GM21526 (cell line): ENCODE data around the gene FOXP2.
"Not testable (repeated sequence)": the region's sequence is repeated elsewhere in the genome, so short reads cannot be mapped to it uniquely, and the experiment has no call there.

Source experiments
- ATAC-seq: cut with Tn5 transposase; IDR thresholded peaks from one replicate; pipeline ENCODE4 v1.9.1; 2021; ENCODE audit warnings: moderate library complexity; ENCODE audit not compliant: unreplicated experiment, low FRiP score

FOXP2 gene

GRCh38 chr7:114414156-114415063 lies at the start of gene FOXP2:
Gene FOXP2 (plus strand): TSS chr7:114414815. CDS start chr7:114426512, 11,697 bp downstream.
- no peak for ATAC-seq

- ATAC-seq, result no peak
Measured at GRCh38 chr7:114365791-114366190, 48.8 kb upstream of the FOXP2 start.

- no peak for ATAC-seq
Measured at GRCh38 chr7:114368492-114368891, 46.1 kb upstream of the FOXP2 start.

GRCh38 chr7:114369294-114369693 lies 45.3 kb upstream of the FOXP2 start:
- ATAC-seq, result no peak

- no peak for ATAC-seq
Measured at GRCh38 chr7:114372619-114373018, 42.0 kb upstream of the FOXP2 start.

- no peak for ATAC-seq
Measured at GRCh38 chr7:114375907-114376306, 38.7 kb upstream of the FOXP2 start.

GRCh38 chr7:114383946-114384345 lies 30.7 kb upstream of the FOXP2 start:
- not testable (repeated sequence) for ATAC-seq

- not testable (repeated sequence) for ATAC-seq
Measured at GRCh38 chr7:114384346-114384745, 30.3 kb upstream of the FOXP2 start.

GRCh38 chr7:114388021-114388420 lies 26.6 kb upstream of the FOXP2 start:
- no peak for ATAC-seq

GRCh38 chr7:114392686-114393085 lies 21.9 kb upstream of the FOXP2 start:
- ATAC-seq, result no peak

- ATAC-seq, result no peak
Measured at GRCh38 chr7:114402876-114403635, 11.6 kb upstream of the FOXP2 start.

GRCh38 chr7:114405427-114405826 lies 9.2 kb upstream of the FOXP2 start:
- peak; percentile 87 for ATAC-seq

- no peak for ATAC-seq
Measured at GRCh38 chr7:114409750-114410149, 4.9 kb upstream of the FOXP2 start.

- no peak for ATAC-seq
Measured at GRCh38 chr7:114412548-114412947, 2.1 kb upstream of the FOXP2 start.

GRCh38 chr7:114413761-114414155 lies 857 bp upstream of the FOXP2 start:
- ATAC-seq, result no peak

GRCh38 chr7:114415064-114415989 lies 712 bp downstream of the FOXP2 start:
- no peak for ATAC-seq

GRCh38 chr7:114416129-114416990 lies 1.7 kb downstream of the FOXP2 start:
- ATAC-seq, result no peak

GRCh38 chr7:114417290-114417689 lies 2.7 kb downstream of the FOXP2 start:
- ATAC-seq, result no peak

- no peak for ATAC-seq
Measured at GRCh38 chr7:114418117-114418516, 3.5 kb downstream of the FOXP2 start.
